K562 (cell line): Measurements from ENCODE around the gene TMEM151A. TPM values are rescaled to one million over a fixed set of nuclear protein-coding genes. Genes with fewer than 3 reads are reported as not detected.
A peak's percentile ranks its signal among the peaks of the same experiment; 100 is the strongest.

ENCODE experiments used
- ADNP ChIP-seq: fragments of 200-800 bp; sonication (Bioruptor generic); IDR thresholded peaks from 2 replicates; pipeline ENCODE4 v1.6.1; 2016; ENCODE audit warnings: missing genetic modification characterization, missing compliant biosample characterization
- CBFA2T2 ChIP-seq: fragments of 450-650 bp; conservative IDR thresholded peaks from 2 replicates; pipeline ENCODE4 v1.6.1; 2017; ENCODE audit warnings: mild to moderate bottlenecking
- CBX1 ChIP-seq: sonication (generic); IDR thresholded peaks from 2 replicates; pipeline ENCODE4 v1.6.1; 2016; ENCODE audit warnings: antibody characterized with exemption, low read depth, mild to moderate bottlenecking
- CHD4 ChIP-seq: fragments of 200-600 bp; sonication (generic); IDR thresholded peaks from 3 replicates; pipeline ENCODE4 v1.6.1; 2012; ENCODE audit warnings: low read depth, mild to moderate bottlenecking, mixed read lengths, low read length, inconsistent platforms; ENCODE audit not compliant: insufficient read depth, insufficient replicate concordance, poor library complexity, severe bottlenecking
- CXXC5 ChIP-seq: fragments of 250-450 bp; sonication (Bioruptor Pico); IDR thresholded peaks from 2 replicates; pipeline ENCODE4 v1.8.0; 2022; ENCODE audit warnings: inconsistent platforms, mild to moderate bottlenecking, moderate library complexity
- EHMT2 ChIP-seq: fragments of 450-650 bp; IDR thresholded peaks from 2 replicates; pipeline ENCODE4 v1.6.1; 2018; ENCODE audit warnings: antibody characterized with exemption
- EP300 ChIP-seq: IDR thresholded peaks from 2 replicates; pipeline ENCODE4 v1.6.1; 2012; ENCODE audit warnings: low read length, improper control_type of control experiment
- EP400 ChIP-seq: fragments of 450-650 bp; IDR thresholded peaks from 2 replicates; pipeline ENCODE4 v1.6.1; 2017; ENCODE audit warnings: antibody characterized with exemption, mild to moderate bottlenecking, moderate library complexity
- FOXP1 ChIP-seq: sonication (generic); formaldehyde crosslinking; IDR thresholded peaks from 2 replicates; pipeline ENCODE4 v1.8.0; 2022; ENCODE audit warnings: mild to moderate bottlenecking, missing genetic modification reagents
- HDAC3 ChIP-seq: fragments of 450-650 bp; IDR thresholded peaks from 2 replicates; pipeline ENCODE4 v1.6.1; 2018; ENCODE audit warnings: borderline replicate concordance, mild to moderate bottlenecking, moderate library complexity; ENCODE audit not compliant: partially characterized antibody
- HES1 ChIP-seq: fragments of 450-650 bp; IDR thresholded peaks from 2 replicates; pipeline ENCODE4 v1.6.1; 2016; ENCODE audit warnings: low read depth, mild to moderate bottlenecking, moderate library complexity
- MECOM ChIP-seq: fragments of 250-450 bp; sonication (Bioruptor Pico); IDR thresholded peaks from 2 replicates; pipeline ENCODE4 v1.8.0; 2022; ENCODE audit warnings: inconsistent platforms
- MED1 ChIP-seq: sonication (generic); formaldehyde crosslinking; IDR thresholded peaks from 2 replicates; pipeline ENCODE4 v1.8.1; 2023; ENCODE audit warnings: missing genetic modification reagents, borderline replicate concordance
- NBN ChIP-seq: fragments of 450-650 bp; IDR thresholded peaks from 2 replicates; pipeline ENCODE4 v1.6.1; 2016; ENCODE audit warnings: low read depth, mild to moderate bottlenecking
- PPARD ChIP-seq: fragments of 250-450 bp; sonication (Bioruptor Pico); IDR thresholded peaks from 2 replicates; pipeline ENCODE4 v1.8.0; 2022; ENCODE audit warnings: inconsistent platforms, mild to moderate bottlenecking, moderate library complexity
- PTRF ChIP-seq: fragments of 450-650 bp; IDR thresholded peaks from 2 replicates; pipeline ENCODE4 v1.6.1; 2016; ENCODE audit warnings: mild to moderate bottlenecking, missing genetic modification characterization, missing compliant biosample characterization
- RBM14 ChIP-seq: fragments of 200-400 bp; formaldehyde crosslinking; IDR thresholded peaks from 2 replicates; pipeline ENCODE4 v1.6.1; 2018; ENCODE audit warnings: low read depth, mild to moderate bottlenecking, low read length, moderate library complexity, borderline replicate concordance; ENCODE audit not compliant: insufficient read depth
- SIN3B ChIP-seq: fragments of 450-650 bp; IDR thresholded peaks from 2 replicates; pipeline ENCODE4 v1.6.1; 2017; ENCODE audit warnings: low read depth, mild to moderate bottlenecking, moderate library complexity
- SLC30A9 ChIP-seq: fragments of 250-450 bp; sonication (Bioruptor Pico); IDR thresholded peaks from 2 replicates; pipeline ENCODE4 v1.8.0; 2022; ENCODE audit warnings: mild to moderate bottlenecking, moderate library complexity
- SOX6 ChIP-seq: fragments of 450-650 bp; IDR thresholded peaks from 2 replicates; pipeline ENCODE4 v1.6.1; 2014; ENCODE audit warnings: mild to moderate bottlenecking
- TBP ChIP-seq: optimal IDR thresholded peaks from 2 replicates; pipeline ENCODE3; 2011; ENCODE audit warnings: low read depth, low read length, improper control_type of control experiment
- TEAD4 ChIP-seq, 2 experiments: sonication (generic) in 1 of 2; formaldehyde crosslinking in 1 of 2; IDR thresholded peaks; 2 replicates each; pipeline versions ENCODE4 v1.6.1 to v1.8.0; 2012 to 2022; ENCODE audit warnings: borderline replicate concordance in 1 of 2, inconsistent platforms in 1 of 2, low read length in 1 of 2, mild to moderate bottlenecking in 1 of 2, missing genetic modification reagents in 1 of 2
- THAP12 ChIP-seq: fragments of 250-450 bp; sonication (Bioruptor Pico); IDR thresholded peaks from 2 replicates; pipeline ENCODE4 v1.9.0; 2021; ENCODE audit warnings: mild to moderate bottlenecking, inconsistent platforms
- ZBTB8A ChIP-seq: fragments of 450-650 bp; IDR thresholded peaks from 2 replicates; pipeline ENCODE4 v1.6.1; 2018; ENCODE audit warnings: mild to moderate bottlenecking, moderate library complexity; ENCODE audit not compliant: partially characterized antibody
- ZNF121 ChIP-seq: sonication (generic); formaldehyde crosslinking; conservative IDR thresholded peaks from 2 replicates; pipeline ENCODE4 v1.8.0; 2022; ENCODE audit warnings: missing genetic modification reagents
- ZNF75A ChIP-seq: fragments of 450-650 bp; formaldehyde crosslinking; IDR thresholded peaks from 2 replicates; pipeline ENCODE4 v1.4.0; 2020; ENCODE audit warnings: mild to moderate bottlenecking
- ZNF764 ChIP-seq: fragments of 250-450 bp; sonication (Bioruptor Pico); IDR thresholded peaks from 2 replicates; pipeline ENCODE4 v1.4.0; 2020; ENCODE audit warnings: low read depth, mild to moderate bottlenecking, moderate library complexity
- ZSCAN29 ChIP-seq: fragments of 450-650 bp; IDR thresholded peaks from 2 replicates; pipeline ENCODE4 v1.6.1; 2017
- polyA plus RNA-seq, 8 experiments: library from polyadenylated mRNA; depleted of rRNA in 4 of 8; stranded (reverse) in 5 of 8; unstranded in 3 of 8; fragments of >200 nt; fragmentation: Nextera tagmentation in 2 of 8; fragmentation: Illumina TruSeq in 1 of 8; extraction: Ambion mirVana in 2 of 8; extraction: Trizol in 1 of 8; gene quantifications; 2 replicates each; pipeline versions ENCODE4 v1.2.1 to v1.2.3, GENCODE V29; 2011 to 2014; ENCODE audit warnings: inconsistent platforms in 1 of 8, missing spikeins in 1 of 8
- total RNA-seq, 7 experiments: library from RNA; depleted of rRNA in 6 of 7; stranded (reverse); fragments of >200 nt in 6 of 7; fragmentation: Illumina TruSeq in 2 of 7; extraction: Trizol in 2 of 7; gene quantifications; 2 replicates each; pipeline versions ENCODE4 v1.2.1 to v1.2.3, GENCODE V29; 2011 to 2021; ENCODE audit warnings: low replicate concordance in 1 of 7

Gene TMEM151A
- total and polyA plus RNA-seq, 9 of the 15 experiments (the other 6 are each of a cell fraction or from before 2014, with no cell fraction given): not detected

GRCh38 chr11:66311965-66312548 lies 20.4 kb downstream of the TMEM151A start (continued):
- TF ChIP-seq RBM14: no peak
- no peak for TF ChIP-seq MECOM (CRISPR knock-in tag)
- no peak for TF ChIP-seq ZNF121 (CRISPR knock-in tag)
- no peak for TF ChIP-seq TEAD4 (IDR thresholded peaks at IDR 0.05; ENCODE audit: low read length)
- TF ChIP-seq TEAD4 (CRISPR knock-in tag; IDR thresholded peaks at IDR 0.05; ENCODE audit: borderline replicate concordance): no peak
- no peak for TF ChIP-seq ADNP (tag)
- no peak for TF ChIP-seq CHD4
- no peak for TF ChIP-seq TBP
- no peak for TF ChIP-seq EP300
- no peak for TF ChIP-seq SOX6
- peak; percentile 86 for TF ChIP-seq FOXP1 (CRISPR knock-in tag)
- TF ChIP-seq ZSCAN29: no peak
- no peak for TF ChIP-seq PPARD (CRISPR knock-in tag)
- peak; percentile 35; the same call in 1 of the 2 replicates for TF ChIP-seq CBX1
- TF ChIP-seq HDAC3: no peak
- no peak for TF ChIP-seq SLC30A9
- no peak for TF ChIP-seq ZNF764
- TF ChIP-seq EP400: peak; percentile 76
- peak; percentile 84 for TF ChIP-seq CXXC5 (CRISPR knock-in tag)
- no peak for TF ChIP-seq ZNF75A (CRISPR knock-in tag)
- no peak for TF ChIP-seq MED1
- no peak for TF ChIP-seq THAP12 (CRISPR knock-in tag)
- peak; percentile 75; the same call in 1 of the 2 replicates for TF ChIP-seq NBN
- TF ChIP-seq ZBTB8A: no peak
- TF ChIP-seq SIN3B: no peak
- no peak for TF ChIP-seq HES1
- no peak for TF ChIP-seq EHMT2
- TF ChIP-seq CBFA2T2: no peak
- no peak for TF ChIP-seq PTRF (tag)
